PC-3 (cell line): Measurements from ENCODE around the gene SLC6A7.

Experiments used
- CTCF ChIP-seq: fragments of 300-600 bp; sonication (generic); conservative IDR thresholded peaks from 2 replicates; pipeline ENCODE4 v1.5.1; 2017; ENCODE audit warnings: antibody characterized with exemption, low read depth, mild to moderate bottlenecking, low read length
- EZH2 ChIP-seq: fragments of 300-600 bp; sonication (generic); IDR thresholded peaks from one replicate; pipeline ENCODE4 v1.6.1; 2017; ENCODE audit warnings: antibody characterized with exemption, mild to moderate bottlenecking, low read length; ENCODE audit not compliant: unreplicated experiment

GRCh38 chr5:150204590-150204960 lies 14.7 kb downstream of the SLC6A7 start:
- TF ChIP-seq CTCF (no peak), EZH2 (no peak)
